ENCODE results near the gene ZNF394.

DNA sequence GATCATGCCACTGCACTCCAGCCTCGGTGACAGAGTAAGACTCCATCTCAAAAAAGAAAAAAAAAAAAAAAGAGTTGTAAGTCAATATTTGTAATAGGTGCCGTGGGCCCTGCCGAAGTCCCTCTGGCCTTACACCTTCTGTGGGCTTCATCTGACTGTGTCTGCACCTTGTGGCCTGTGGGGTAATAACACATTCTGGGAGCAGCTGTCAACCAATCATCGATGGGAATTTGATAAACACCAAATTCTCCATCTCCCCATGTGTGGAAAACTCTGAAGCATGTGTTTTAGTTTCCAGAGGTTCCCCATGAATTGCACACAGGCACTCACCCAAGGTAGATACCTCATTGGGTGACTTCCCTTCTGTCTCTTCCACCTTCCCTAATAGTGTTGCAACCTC is 10.8 kb downstream of the ZNF394 start:
- TF ChIP-seq EP300 (IDR thresholded peaks at IDR 0.05), result no peak
- TF ChIP-seq, protein P1, sequence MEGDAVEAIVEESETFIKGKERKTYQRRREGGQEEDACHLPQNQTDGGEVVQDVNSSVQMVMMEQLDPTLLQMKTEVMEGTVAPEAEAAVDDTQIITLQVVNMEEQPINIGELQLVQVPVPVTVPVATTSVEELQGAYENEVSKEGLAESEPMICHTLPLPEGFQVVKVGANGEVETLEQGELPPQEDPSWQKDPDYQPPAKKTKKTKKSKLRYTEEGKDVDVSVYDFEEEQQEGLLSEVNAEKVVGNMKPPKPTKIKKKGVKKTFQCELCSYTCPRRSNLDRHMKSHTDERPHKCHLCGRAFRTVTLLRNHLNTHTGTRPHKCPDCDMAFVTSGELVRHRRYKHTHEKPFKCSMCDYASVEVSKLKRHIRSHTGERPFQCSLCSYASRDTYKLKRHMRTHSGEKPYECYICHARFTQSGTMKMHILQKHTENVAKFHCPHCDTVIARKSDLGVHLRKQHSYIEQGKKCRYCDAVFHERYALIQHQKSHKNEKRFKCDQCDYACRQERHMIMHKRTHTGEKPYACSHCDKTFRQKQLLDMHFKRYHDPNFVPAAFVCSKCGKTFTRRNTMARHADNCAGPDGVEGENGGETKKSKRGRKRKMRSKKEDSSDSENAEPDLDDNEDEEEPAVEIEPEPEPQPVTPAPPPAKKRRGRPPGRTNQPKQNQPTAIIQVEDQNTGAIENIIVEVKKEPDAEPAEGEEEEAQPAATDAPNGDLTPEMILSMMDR (IDR thresholded peaks at IDR 0.05), result no peak

All from upper lobe of left lung (tissue), 4 donors.